KMS-11 (cell line): ENCODE data around the gene HDAC4.

ENCODE experiments used
- H2AFZ ChIP-seq: fragments of 200-600 bp; sonication (generic); 2 replicates; pipeline ENCODE4 v1.6.1; 2016; ENCODE audit warnings: antibody characterized with exemption, mixed run types, low read depth
- H3K27ac ChIP-seq: fragments of 200-600 bp; sonication (generic); 2 replicates; pipeline ENCODE4 v1.6.1; 2016; ENCODE audit warnings: mild to moderate bottlenecking, mixed run types
- H3K27me3 ChIP-seq: fragments of 200-600 bp; sonication (generic); 2 replicates; pipeline ENCODE4 v1.6.1; 2017; ENCODE audit warnings: mild to moderate bottlenecking, low read depth, mixed run types, moderate library complexity; ENCODE audit not compliant: insufficient read depth
- H3K36me3 ChIP-seq: fragments of 200-600 bp; sonication (generic); 2 replicates; pipeline ENCODE4 v1.6.1; 2017; ENCODE audit warnings: mild to moderate bottlenecking, mixed run types; ENCODE audit not compliant: insufficient read depth
- H3K4me1 ChIP-seq: fragments of 200-600 bp; sonication (generic); 2 replicates; pipeline ENCODE4 v1.6.1; 2016; ENCODE audit warnings: mild to moderate bottlenecking, low read depth, mixed run types; ENCODE audit not compliant: poor library complexity, severe bottlenecking
- H3K4me2 ChIP-seq: fragments of 200-600 bp; sonication (generic); 2 replicates; pipeline ENCODE4 v1.7.0; 2016; ENCODE audit warnings: mild to moderate bottlenecking, mixed run types
- H3K4me3 ChIP-seq: fragments of 200-600 bp; sonication (generic); IDR thresholded peaks from 2 replicates; pipeline ENCODE4 v1.6.1; 2017; ENCODE audit warnings: low read depth, low read length, mixed read lengths; ENCODE audit not compliant: insufficient read depth
- H3K79me2 ChIP-seq: fragments of 200-600 bp; sonication (generic); 2 replicates; pipeline ENCODE4 v1.6.1; 2016; ENCODE audit warnings: low read depth, mixed run types; ENCODE audit not compliant: insufficient read depth
- H3K9ac ChIP-seq: fragments of 200-600 bp; sonication (generic); 2 replicates; pipeline ENCODE4 v1.6.1; 2016; ENCODE audit warnings: mild to moderate bottlenecking, mixed run types
- H4K20me1 ChIP-seq: fragments of 200-600 bp; sonication (generic); 2 replicates; pipeline ENCODE4 v1.6.1; 2016; ENCODE audit warnings: mild to moderate bottlenecking, mixed run types; ENCODE audit not compliant: insufficient read depth
- CTCF ChIP-seq: fragments of 200-600 bp; sonication (generic); conservative IDR thresholded peaks from 2 replicates; pipeline ENCODE4 v1.6.1; 2017; ENCODE audit warnings: low read depth, mild to moderate bottlenecking, antibody characterized with exemption, low read length, moderate library complexity, mixed read lengths

The HDAC4 gene

GRCh38 chr2:239120664-239121063 lies 280.2 kb downstream of the HDAC4 start:
- no peaks in the 10 kb centered on the region for H3K27me3 ChIP-seq
- H3K4me1 ChIP-seq, result peaks cover 24% of the 10 kb centered on the region
- no peak overlapping the region for H2AFZ ChIP-seq
- no peaks in the 10 kb centered on the region for H4K20me1 ChIP-seq
- H3K36me3 ChIP-seq, result no peaks in the 10 kb centered on the region
- no peak overlapping the region for H3K9ac ChIP-seq
- H3K79me2 ChIP-seq, result no peaks in the 10 kb centered on the region
- H3K27ac ChIP-seq, result no peak overlapping the region
- H3K4me2 ChIP-seq, result no peak overlapping the region
- TF ChIP-seq CTCF, result no peak
- no peak overlapping the region for H3K4me3 ChIP-seq

- H3K4me2 ChIP-seq, result peak overlapping the region; percentile 83
- no peaks in the 10 kb centered on the region for H4K20me1 ChIP-seq
- H3K27me3 ChIP-seq, result no peaks in the 10 kb centered on the region
- no peaks in the 10 kb centered on the region for H3K79me2 ChIP-seq
- TF ChIP-seq CTCF, result no peak
- H2AFZ ChIP-seq, result no peak overlapping the region
- no peak overlapping the region for H3K27ac ChIP-seq
- H3K36me3 ChIP-seq, result no peaks in the 10 kb centered on the region
- no peak overlapping the region for H3K9ac ChIP-seq
- peaks cover 24% of the 10 kb centered on the region for H3K4me1 ChIP-seq
- no peak overlapping the region for H3K4me3 ChIP-seq
Observed at GRCh38 chr2:239119346-239120126, 281.3 kb downstream of the HDAC4 start.

- Histone ChIP-seq H3K27me3 (no peaks in the 10 kb centered on the region), H4K20me1 (no peaks in the 10 kb centered on the region), H3K4me3 (no peak overlapping the region), H2AFZ (no peak overlapping the region), H3K79me2 (no peaks in the 10 kb centered on the region), H3K36me3 (no peaks in the 10 kb centered on the region), H3K27ac (no peak overlapping the region), H3K4me1 (peaks cover 24% of the 10 kb centered on the region), H3K9ac (no peak overlapping the region), H3K4me2 (peak overlapping the region; percentile 83)
- TF ChIP-seq CTCF, result no peak
Observed at GRCh38 chr2:239118675-239119211, 282.1 kb downstream of the HDAC4 start.

GRCh38 chr2:239118264-239118663 lies 282.6 kb downstream of the HDAC4 start:
- Histone ChIP-seq H3K27me3 (no peaks in the 10 kb centered on the region), H3K9ac (no peak overlapping the region), H3K36me3 (no peaks in the 10 kb centered on the region), H3K79me2 (no peaks in the 10 kb centered on the region), H3K4me3 (no peak overlapping the region), H2AFZ (no peak overlapping the region), H3K27ac (no peak overlapping the region), H4K20me1 (no peaks in the 10 kb centered on the region), H3K4me1 (peaks cover 24% of the 10 kb centered on the region), H3K4me2 (peak overlapping the region; percentile 83)
- TF ChIP-seq CTCF, result no peak
